Measurements from ENCODE around the gene FAM210B. TPM values are rescaled to one million over a fixed set of nuclear protein-coding genes. Genes with fewer than 3 reads are reported as not detected.

The FAM210B gene
- total and polyA plus RNA-seq, 2 of the 8 experiments (the other 6 are each of a cell fraction or from before 2014, with no cell fraction given): 9.4 to 15.0 TPM

DNA sequence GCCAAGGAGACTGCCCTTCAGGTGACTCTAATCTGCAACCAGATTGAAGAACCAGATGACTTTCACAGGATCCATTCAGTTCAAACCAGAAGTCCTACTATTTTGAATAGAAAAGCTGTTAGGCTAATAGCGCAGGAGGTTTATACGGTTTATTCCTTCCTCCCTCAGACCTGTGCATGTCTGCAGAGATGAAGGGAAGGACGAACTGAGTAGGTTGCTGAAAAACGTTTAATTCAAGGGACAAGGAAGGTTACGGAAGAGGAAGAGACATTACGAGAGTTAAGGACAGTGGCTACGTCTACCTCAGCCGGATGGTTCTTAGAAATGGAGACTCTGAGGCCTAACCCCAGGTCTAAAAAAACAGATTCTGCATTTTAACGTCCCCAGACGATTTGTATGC lies 32.3 kb downstream of the FAM210B start:
- Histone ChIP-seq H2BK20ac (ENCODE audit: low read length) (no peak overlapping the region), H3K56ac (replicated peaks; ENCODE audit: insufficient read length, low read depth, low read length) (no peak overlapping the region), H4K91ac (replicated peaks; ENCODE audit: insufficient read length, low read length) (no peak overlapping the region), H3K9me3 (ENCODE audit: insufficient read depth in 2 of 2, low read depth in 1 of 2, low read length in 1 of 2) (no peaks in the 10 kb centered on the region), H3K79me1 (ENCODE audit: low read depth, low read length) (peaks cover 10% of the 10 kb centered on the region), H3K4me2 (ENCODE audit: insufficient read depth in 1 of 2, low read depth in 2 of 2, low read length in 2 of 2) (peak overlapping the region; percentile 97), H2BK5ac (ENCODE audit: low read depth, low read length) (no peak overlapping the region), H3K4ac (replicated peaks; ENCODE audit: insufficient read length, low read depth, low read length) (no peak overlapping the region), H3K27me3 (replicated peaks in 1 of 4; ENCODE audit: control insufficient read depth in 3 of 4, extremely low read depth in 1 of 4, insufficient read depth in 3 of 4, low read length in 3 of 4) (no peaks in the 10 kb centered on the region), H4K8ac (ENCODE audit: extremely low read depth, insufficient read depth, low read length) (no peak overlapping the region), H2BK15ac (ENCODE audit: low read length) (no peak overlapping the region), H3K36me3 (ENCODE audit: control insufficient read depth in 2 of 4, insufficient read depth in 4 of 4, low read length in 3 of 4) (peaks cover 10 to 45% (median 35%) of the 10 kb centered on the region in 4 experiments), H3K79me2 (ENCODE audit: control insufficient read depth in 1 of 2, insufficient read depth in 2 of 2, low read length in 2 of 2) (peaks cover 28 to 84% of the 10 kb centered on the region in 2 experiments), H3K18ac (ENCODE audit: extremely low read depth, low read length) (no peak overlapping the region), H2AFZ (ENCODE audit: low read length) (no peak overlapping the region), H2AK5ac (ENCODE audit: low read depth, low read length) (no peak overlapping the region), H4K20me1 (replicated peaks in 1 of 2; ENCODE audit: control insufficient read depth in 1 of 2, insufficient read depth in 2 of 2, low read length in 2 of 2) (peaks cover 4 to 10% of the 10 kb centered on the region in 2 experiments), H4K5ac (ENCODE audit: insufficient read length, low read depth, low read length) (no peak overlapping the region), H3K4me3 (ENCODE audit: extremely low read depth in 1 of 4, insufficient read depth in 2 of 4, low read depth in 3 of 4, low read length in 4 of 4) (peak overlapping the region; percentile 88 to 99 (median 98)), H3K4me1 (replicated peaks in 1 of 4; ENCODE audit: control insufficient read depth in 3 of 4, insufficient read depth in 4 of 4, low read length in 3 of 4) (peaks cover 3 to 7% (median 4%) of the 10 kb centered on the region in 4 experiments; a peak in 5 of 7 replicates), H3K14ac (ENCODE audit: insufficient read length) (no peak overlapping the region), H2BK12ac (ENCODE audit: low read depth, low read length) (no peak overlapping the region), H3K9ac (replicated peaks in 1 of 4; ENCODE audit: extremely low read depth in 1 of 4, low read depth in 3 of 4, low read length in 3 of 4) (peak overlapping the region; percentile 66 to 91 (median 82)), H3K23me2 (ENCODE audit: low read depth, low read length) (peaks cover 3% of the 10 kb centered on the region), H2BK120ac (replicated peaks; ENCODE audit: low read depth, low read length) (no peak overlapping the region), H3K27ac (ENCODE audit: low read depth, low read length) (no peak overlapping the region), H3K23ac (ENCODE audit: insufficient read length) (no peak overlapping the region)
- CTCF ChIA-PET (ENCODE audit: partially characterized antibody): interaction anchor here (0.6 kb wide), 2 partner anchors 197 to 1334 kb away, joined by 3 read pairs; no protein-coding TSS in a partner anchor
- 40% methylated on average over 10 of the region's 10 CpGs; no CpG with 5 or more reads in 1 of the 2 experiments for WGBS, 2 experiments (ENCODE audit: extremely low coverage in 1 of 2, insufficient coverage in 1 of 2, insufficient read length in 1 of 2, insufficient replicate concordance in 2 of 2, low coverage in 1 of 2, low lambda C conversion rate in 2 of 2, missing lambda C conversion rate in 1 of 2)
- DNase-seq (ENCODE audit: low read depth in 1 of 2, low spot score in 2 of 2) (no peak), FAIRE-seq (no peak)
- POLR2A ChIA-PET (ENCODE audit: partially characterized antibody): interaction anchor here (1.2 to 3.1 kb wide), 6 partner anchors 9 to 77 kb away, joined by 3 to 10 read pairs (median 7); partner anchors contain the start of genes FAM210B and RTF2
- TF ChIP-seq RFX5 (IDR thresholded peaks at IDR 0.05; ENCODE audit: borderline replicate concordance, low read depth, low read length) (no peak), GTF2F1 (IDR thresholded peaks at IDR 0.05; ENCODE audit: borderline replicate concordance, low read depth, low read length) (no peak), RAD21 (IDR thresholded peaks at IDR 0.05 in 1 of 2, conservative IDR thresholded peaks at IDR 0.05 in 1 of 2; ENCODE audit: low read depth in 2 of 2, low read length in 2 of 2) (no peak), CHD1 (IDR thresholded peaks at IDR 0.05; ENCODE audit: low read depth, low read length) (no peak)

Measured in H1 (cell line).